Mucosa of rectum (tissue), 2 donors: ENCODE results near the gene ABCC3.
"Not testable (repeated sequence)": the region's sequence is repeated elsewhere in the genome, so short reads cannot be mapped to it uniquely, and the experiment has no call there.

Source experiments
- H3K27ac ChIP-seq, 2 donors: one replicate each; pipeline ENCODE4 v1.7.0; 2013; ENCODE audit warnings: inconsistent platforms in 2 of 2, low read depth in 2 of 2, low read length in 2 of 2
- H3K27me3 ChIP-seq, 2 donors: one replicate each; pipeline ENCODE4 v1.7.0; 2013; ENCODE audit warnings: low read length in 2 of 2; ENCODE audit not compliant: control insufficient read depth in 2 of 2, insufficient read depth in 2 of 2
- H3K36me3 ChIP-seq, 2 donors: one replicate each; pipeline ENCODE4 v1.7.0; 2013; ENCODE audit warnings: low read length in 2 of 2; ENCODE audit not compliant: control insufficient read depth in 2 of 2, insufficient read depth in 2 of 2
- H3K4me1 ChIP-seq, 2 donors: one replicate each; pipeline ENCODE4 v1.7.0; 2013; ENCODE audit warnings: low read length in 2 of 2, mild to moderate bottlenecking in 1 of 2; ENCODE audit not compliant: control insufficient read depth in 2 of 2, insufficient read depth in 2 of 2
- H3K4me3 ChIP-seq, 2 donors: one replicate each; pipeline ENCODE4 v1.7.0; 2013; ENCODE audit warnings: low read length in 2 of 2
- H3K9ac ChIP-seq, 2 donors: one replicate each; pipeline ENCODE4 v1.7.0; 2013; ENCODE audit warnings: low read length in 2 of 2, low read depth in 1 of 2, mild to moderate bottlenecking in 1 of 2
- H3K9me3 ChIP-seq, 2 donors: one replicate each; pipeline ENCODE4 v1.7.0; 2013; ENCODE audit warnings: low read length in 2 of 2; ENCODE audit not compliant: control insufficient read depth in 2 of 2
- donor health status: healthy.
- donor health status: Normal muscosa, but diverticular disease.

Gene ABCC3

DNA sequence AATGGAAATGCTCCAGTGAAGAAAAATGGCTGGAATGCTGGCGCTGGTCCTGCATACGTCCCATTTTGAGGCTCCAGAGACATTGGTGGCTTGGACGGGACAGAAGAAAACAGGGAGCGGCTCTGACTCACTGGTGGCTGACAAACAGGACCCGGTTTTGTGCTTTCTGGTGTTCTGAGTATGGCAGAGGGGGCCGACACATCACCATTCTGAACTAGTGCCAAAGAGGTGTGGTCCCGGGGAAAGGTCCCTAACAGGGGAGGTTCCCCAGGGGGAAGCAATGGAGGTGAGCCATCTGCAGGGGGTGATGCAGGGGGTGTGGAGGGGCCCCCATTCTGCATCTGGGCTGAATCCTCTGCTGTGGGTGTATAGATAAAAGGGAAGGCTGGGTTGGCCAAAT, 64.7 kb downstream of the ABCC3 start:
- H3K27ac ChIP-seq: no peak overlapping the region
- no peaks in the 10 kb centered on the region for H3K27me3 ChIP-seq
- H3K9me3 ChIP-seq: no peaks in the 10 kb centered on the region
- H3K9ac ChIP-seq: no peak overlapping the region
- H3K4me3 ChIP-seq: no peak overlapping the region
- peaks cover 9 to 18% of the 10 kb centered on the region in 2 donors for H3K4me1 ChIP-seq
- peaks cover 42 to 48% of the 10 kb centered on the region in 2 donors for H3K36me3 ChIP-seq

DNA sequence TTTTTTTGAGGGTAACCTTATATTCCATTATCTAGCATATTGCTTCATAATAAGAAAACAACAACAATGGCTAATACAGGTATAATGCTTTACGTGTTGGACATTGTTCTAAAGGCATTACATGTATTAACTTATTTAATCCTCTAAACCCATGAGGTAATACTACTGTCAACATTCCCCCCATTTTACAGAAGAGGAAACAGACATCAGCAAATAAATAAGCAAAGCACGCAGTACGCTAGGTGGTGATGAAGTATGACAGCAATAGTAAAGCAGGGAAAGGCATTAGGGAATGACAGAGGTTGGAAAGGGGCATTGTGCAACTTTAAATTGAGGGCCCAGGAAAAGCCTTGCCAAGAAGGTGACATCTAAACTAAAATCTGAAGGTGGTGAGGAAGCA, 68.5 kb downstream of the ABCC3 start:
- no peak overlapping the region for H3K4me3 ChIP-seq
- H3K27me3 ChIP-seq: no peaks in the 10 kb centered on the region
- H3K4me1 ChIP-seq: peaks cover 2% of the 10 kb centered on the region in 2 donors
- H3K9ac ChIP-seq: no peak overlapping the region
- peaks cover 17 to 22% of the 10 kb centered on the region in 2 donors for H3K36me3 ChIP-seq
- no peaks in the 10 kb centered on the region for H3K9me3 ChIP-seq
- no peak overlapping the region for H3K27ac ChIP-seq

DNA sequence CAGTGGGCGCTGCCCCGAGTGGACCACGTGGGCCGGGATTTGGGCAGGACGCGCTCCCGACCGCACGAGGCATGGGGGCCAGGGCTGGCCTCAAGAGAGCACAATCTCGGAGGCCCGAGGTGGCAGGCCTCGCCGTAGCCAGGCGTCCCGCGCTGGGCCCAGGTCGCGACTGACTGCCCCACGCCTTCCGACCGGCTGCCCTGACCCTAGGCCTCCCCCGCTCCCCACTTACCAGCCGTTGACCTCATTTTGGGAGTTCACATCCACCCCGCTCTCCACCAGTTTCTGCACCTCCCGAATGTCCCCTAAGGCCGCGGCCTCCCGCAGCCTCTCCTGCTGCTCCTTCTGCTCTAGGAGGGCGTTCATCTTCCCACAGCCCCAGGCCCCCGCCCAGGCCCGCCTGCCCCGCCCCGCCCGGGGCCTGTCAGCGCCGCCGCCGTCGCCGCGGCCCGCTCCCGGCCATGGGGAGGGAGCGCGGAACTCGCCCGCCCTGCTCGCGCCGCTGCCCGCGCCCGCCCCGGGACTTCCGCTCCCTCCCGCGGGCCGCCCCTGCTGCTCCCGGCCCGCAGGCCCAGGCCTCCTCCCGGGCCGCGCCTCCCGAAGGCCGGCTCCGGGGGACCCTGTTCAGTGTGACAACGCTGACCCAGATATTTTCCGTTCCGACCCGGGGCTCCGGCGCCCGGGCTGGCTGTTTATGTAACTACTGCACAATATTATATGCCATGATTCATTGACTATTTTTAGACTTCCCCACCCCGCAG, 72.8 kb downstream of the ABCC3 start, which contains the start of gene ANKRD40:
Gene ANKRD40 (minus strand): TSS at position 626 of the 761 bp plus-strand sequence. CDS start 260 bp downstream, at position 366.
- Histone ChIP-seq H3K27me3 (no peaks in the 10 kb centered on the region), H3K4me3 (peak within 1 kb of the TSS; percentile 69 to 88), H3K36me3 (peaks cover 3 to 7% of the 10 kb centered on the region in 2 donors), H3K4me1 (peaks cover 14 to 15% of the 10 kb centered on the region in 2 donors), H3K9ac (peak within 1 kb of the TSS; percentile 80 to 99), H3K9me3 (no peaks in the 10 kb centered on the region), H3K27ac (peak within 1 kb of the TSS; percentile 91 to 97)

- H3K27ac ChIP-seq: peak overlapping the region; percentile 91 to 97
- H3K36me3 ChIP-seq: peaks cover 0 to 7% of the 10 kb centered on the region in 2 donors
- H3K27me3 ChIP-seq: no peaks in the 10 kb centered on the region
- H3K4me3 ChIP-seq: peak overlapping the region; percentile 69 to 88
- peak overlapping the region; percentile 80 to 99 for H3K9ac ChIP-seq
- H3K9me3 ChIP-seq: no peaks in the 10 kb centered on the region
- peaks cover 14 to 15% of the 10 kb centered on the region in 2 donors for H3K4me1 ChIP-seq
Observed at GRCh38 chr17:50708050-50709000, 73.6 kb downstream of the ABCC3 start.

- Histone ChIP-seq H3K4me1 (peaks cover 14 to 15% of the 10 kb centered on the region in 2 donors), H3K27ac (peak overlapping the region; percentile 91 to 97), H3K9ac (peak overlapping the region; percentile 80 to 99), H3K4me3 (peak overlapping the region; percentile 69 to 88)
- H3K36me3 ChIP-seq, H3K9me3 ChIP-seq, H3K27me3 ChIP-seq: not testable (repeated sequence)
Observed at GRCh38 chr17:50709053-50709452, 74.4 kb downstream of the ABCC3 start.

DNA sequence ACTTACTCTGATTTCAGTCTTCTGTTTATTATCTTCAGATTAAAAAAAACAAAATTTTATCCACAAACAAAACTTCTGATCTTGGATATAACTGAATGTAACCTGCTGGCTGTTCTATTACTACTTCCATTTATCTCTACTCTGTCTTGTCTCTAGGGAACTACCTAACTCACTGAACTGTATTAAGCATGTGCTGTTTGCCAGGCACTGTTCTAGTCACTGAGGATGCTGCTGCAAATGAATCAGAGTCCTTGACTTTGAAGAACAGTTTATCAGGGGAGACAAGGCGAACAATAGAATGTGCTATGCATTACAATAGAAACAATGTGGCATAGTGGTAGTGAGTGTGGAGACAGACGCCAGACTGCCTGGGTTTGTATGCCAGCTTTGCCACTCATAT, 75.3 kb downstream of the ABCC3 start:
- no peaks in the 10 kb centered on the region for H3K27me3 ChIP-seq
- no peak overlapping the region for H3K9ac ChIP-seq
- no peak overlapping the region for H3K4me3 ChIP-seq
- no peak overlapping the region for H3K27ac ChIP-seq
- peaks cover 14 to 15% of the 10 kb centered on the region in 2 donors for H3K4me1 ChIP-seq
- H3K9me3 ChIP-seq: no peaks in the 10 kb centered on the region
- H3K36me3 ChIP-seq: no peaks in the 10 kb centered on the region

GRCh38 chr17:50710650-50711049, 76.0 kb downstream of the ABCC3 start:
- Histone ChIP-seq H3K27ac (no peak overlapping the region), H3K9me3 (no peaks in the 10 kb centered on the region), H3K4me3 (no peak overlapping the region), H3K4me1 (peaks cover 14 to 15% of the 10 kb centered on the region in 2 donors), H3K36me3 (no peaks in the 10 kb centered on the region), H3K9ac (no peak overlapping the region), H3K27me3 (no peaks in the 10 kb centered on the region)

GRCh38 chr17:50712641-50713040, 78.0 kb downstream of the ABCC3 start:
- Histone ChIP-seq H3K4me3 (no peak overlapping the region), H3K9ac (no peak overlapping the region), H3K36me3 (no peaks in the 10 kb centered on the region), H3K27me3 (no peaks in the 10 kb centered on the region), H3K9me3 (no peaks in the 10 kb centered on the region), H3K27ac (no peak overlapping the region), H3K4me1 (peaks cover 14 to 15% of the 10 kb centered on the region in 2 donors)

- no peak overlapping the region for H3K4me3 ChIP-seq
- H3K27me3 ChIP-seq: no peaks in the 10 kb centered on the region
- H3K27ac ChIP-seq: no peak overlapping the region
- no peaks in the 10 kb centered on the region for H3K9me3 ChIP-seq
- H3K36me3 ChIP-seq: no peaks in the 10 kb centered on the region
- H3K9ac ChIP-seq: no peak overlapping the region
- peaks cover 2 to 5% of the 10 kb centered on the region in 2 donors for H3K4me1 ChIP-seq
Observed at GRCh38 chr17:50715471-50715870, 80.8 kb downstream of the ABCC3 start.
